Measurements from ENCODE around the gene MICAL2.

MICAL2 gene

GRCh38 chr11:12209096-12209495, 98.7 kb downstream of the MICAL2 start:
- DNase-seq (ENCODE audit: low spot score) = no peak

- no peak for DNase-seq (ENCODE audit: low spot score)
These were observed 99.8 kb downstream of the MICAL2 start for GRCh38 chr11:12210200-12210599.

GRCh38 chr11:12211331-12212065, 101.1 kb downstream of the MICAL2 start:
- DNase-seq (ENCODE audit: low spot score) = no peak

GRCh38 chr11:12212174-12212820, 101.9 kb downstream of the MICAL2 start:
- no peak for DNase-seq (ENCODE audit: low spot score)

- DNase-seq (ENCODE audit: low spot score) = no peak
These were observed 102.4 kb downstream of the MICAL2 start for GRCh38 chr11:12212821-12213185.

- peak; percentile 55 for DNase-seq (ENCODE audit: low spot score)
These were observed 103.5 kb downstream of the MICAL2 start for GRCh38 chr11:12213883-12214282.

GRCh38 chr11:12214751-12215150, 104.4 kb downstream of the MICAL2 start:
- peak; percentile 45 for DNase-seq (ENCODE audit: low spot score)

- no peak for DNase-seq (ENCODE audit: low spot score)
These were observed 104.8 kb downstream of the MICAL2 start for GRCh38 chr11:12215181-12215593.

GRCh38 chr11:12216041-12216451, 105.7 kb downstream of the MICAL2 start:
- DNase-seq (ENCODE audit: low spot score) = no peak

- no peak for DNase-seq (ENCODE audit: low spot score)
These were observed 106.4 kb downstream of the MICAL2 start for GRCh38 chr11:12216671-12217374.

- no peak for DNase-seq (ENCODE audit: low spot score)
These were observed 107.5 kb downstream of the MICAL2 start for GRCh38 chr11:12217879-12218278.

- no peak for DNase-seq (ENCODE audit: low spot score)
These were observed 108.5 kb downstream of the MICAL2 start for GRCh38 chr11:12218909-12219308.

GRCh38 chr11:12219757-12220156, 109.4 kb downstream of the MICAL2 start:
- DNase-seq (ENCODE audit: low spot score) = no peak

GRCh38 chr11:12220305-12220704, 109.9 kb downstream of the MICAL2 start:
- peak; percentile 26 for DNase-seq (ENCODE audit: low spot score)

GRCh38 chr11:12221051-12221535, 110.7 kb downstream of the MICAL2 start:
- no peak for DNase-seq (ENCODE audit: low spot score)

- peak; percentile 29 for DNase-seq (ENCODE audit: low spot score)
These were observed 111.8 kb downstream of the MICAL2 start for GRCh38 chr11:12222055-12222792.

- DNase-seq (ENCODE audit: low spot score) = no peak
These were observed 113.6 kb downstream of the MICAL2 start for GRCh38 chr11:12223771-12224536.

- no peak for DNase-seq (ENCODE audit: low spot score)
These were observed 114.1 kb downstream of the MICAL2 start for GRCh38 chr11:12224537-12224893.

- DNase-seq (ENCODE audit: low spot score) = no peak
These were observed 114.8 kb downstream of the MICAL2 start for GRCh38 chr11:12225046-12225739.

- DNase-seq (ENCODE audit: low spot score) = no peak
These were observed 115.7 kb downstream of the MICAL2 start for GRCh38 chr11:12226093-12226492.
